Measurements from ENCODE around the gene DUOXA1.

Gene DUOXA1

DNA sequence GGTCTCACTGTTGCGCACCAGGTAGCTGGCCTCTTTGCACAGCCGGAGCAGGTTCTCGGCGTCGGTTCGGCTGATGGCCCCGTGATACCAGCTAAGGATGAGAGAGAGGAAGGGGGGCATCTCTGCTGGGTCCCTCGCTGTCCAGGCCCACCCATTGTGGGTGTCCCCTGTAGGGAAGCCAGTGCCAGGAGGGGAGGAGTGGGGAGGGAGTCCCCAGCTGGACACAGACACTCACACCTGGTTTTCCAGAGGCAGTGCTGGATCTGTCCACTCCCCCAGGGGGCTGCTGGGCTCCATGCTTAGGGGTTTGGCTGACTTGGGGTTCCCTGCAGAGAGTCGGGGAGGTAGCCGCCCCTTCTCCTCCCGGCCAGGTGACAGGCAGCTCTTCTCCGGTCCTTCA is 42.2 kb upstream of the DUOXA1 start:
- no peak overlapping the region for H3K4me2 ChIP-seq (ENCODE audit: low read length, poor library complexity, severe bottlenecking)
- peaks cover 5% of the 10 kb centered on the region for H3K4me1 ChIP-seq (ENCODE audit: control insufficient read depth, insufficient read depth, low read depth, low read length)
- H4K91ac ChIP-seq (ENCODE audit: low read length): no peak overlapping the region
- H3K18ac ChIP-seq (ENCODE audit: low read depth in 1 of 2, low read length in 2 of 2): no peak overlapping the region
- no peak overlapping the region for H2BK15ac ChIP-seq (ENCODE audit: low read depth, poor library complexity, severe bottlenecking)
- no peak overlapping the region for H3K4ac ChIP-seq (ENCODE audit: low read depth in 1 of 2, low read length in 2 of 2)
- H2AFZ ChIP-seq (ENCODE audit: low read depth, low read length): no peak overlapping the region
- no peak overlapping the region for H2AK5ac ChIP-seq (ENCODE audit: low read length, severe bottlenecking)
- no peak overlapping the region for H3K23ac ChIP-seq (ENCODE audit: low read length in 2 of 2)
- no peak overlapping the region for H2BK120ac ChIP-seq (ENCODE audit: low read depth, low read length)
- H3K79me1 ChIP-seq (replicated peaks; ENCODE audit: low read length, poor library complexity, severe bottlenecking): peaks cover 3% of the 10 kb centered on the region
- H3K9ac ChIP-seq (ENCODE audit: low read length): no peak overlapping the region
- H3K36me3 ChIP-seq (ENCODE audit: control insufficient read depth in 1 of 2, insufficient read depth in 2 of 2, low read depth in 1 of 2, low read length in 2 of 2): peaks cover 0 to 28% of the 10 kb centered on the region in 2 experiments
- H3K4me3 ChIP-seq (ENCODE audit: insufficient read depth in 1 of 2, low read depth in 1 of 2, low read length in 2 of 2): no peak overlapping the region
- 94% methylated on average over 12 of the region's 12 CpGs for WGBS
- H3K27ac ChIP-seq (ENCODE audit: low read length, poor library complexity, severe bottlenecking): no peak overlapping the region
- no peak overlapping the region for H2BK12ac ChIP-seq (ENCODE audit: low read length in 2 of 2)
- no peak overlapping the region for H2BK5ac ChIP-seq (ENCODE audit: low read depth, low read length, poor library complexity, severe bottlenecking)
- no peaks in the 10 kb centered on the region for H3K9me3 ChIP-seq (ENCODE audit: control insufficient read depth, low read length)
- H3K14ac ChIP-seq (ENCODE audit: low read length in 2 of 2): no peak overlapping the region
- no peak for DNase-seq
- H3K27me3 ChIP-seq (ENCODE audit: control insufficient read depth in 1 of 2, insufficient read depth in 1 of 2, low read length in 2 of 2): no peaks in the 10 kb centered on the region
- no peak overlapping the region for H4K8ac ChIP-seq (ENCODE audit: low read length)

GRCh38 chr15:45169608-45170480 is 40.2 kb upstream of the DUOXA1 start:
- peak overlapping the region in 1 of 2 experiments; percentile 46 for H3K23ac ChIP-seq (ENCODE audit: low read length in 2 of 2)
- no peak overlapping the region for H4K91ac ChIP-seq (ENCODE audit: low read length)
- H3K36me3 ChIP-seq (ENCODE audit: control insufficient read depth in 1 of 2, insufficient read depth in 2 of 2, low read depth in 1 of 2, low read length in 2 of 2): peaks cover 0 to 22% of the 10 kb centered on the region in 2 experiments
- no peak overlapping the region for H2BK5ac ChIP-seq (ENCODE audit: low read depth, low read length, poor library complexity, severe bottlenecking)
- no peak overlapping the region for H3K18ac ChIP-seq (ENCODE audit: low read depth in 1 of 2, low read length in 2 of 2)
- H2BK12ac ChIP-seq (ENCODE audit: low read length in 2 of 2): no peak overlapping the region
- 80% methylated on average over 4 of the region's 4 CpGs for WGBS
- H2AK5ac ChIP-seq (ENCODE audit: low read length, severe bottlenecking): no peak overlapping the region
- no peak overlapping the region for H3K4ac ChIP-seq (ENCODE audit: low read depth in 1 of 2, low read length in 2 of 2)
- H2BK15ac ChIP-seq (ENCODE audit: low read depth, poor library complexity, severe bottlenecking): no peak overlapping the region
- no peak for DNase-seq
- no peak overlapping the region for H3K9ac ChIP-seq (ENCODE audit: low read length)
- no peak overlapping the region for H3K14ac ChIP-seq (ENCODE audit: low read length in 2 of 2)
- no peak overlapping the region for H3K27ac ChIP-seq (ENCODE audit: low read length, poor library complexity, severe bottlenecking)
- H4K8ac ChIP-seq (ENCODE audit: low read length): peak overlapping the region; percentile 31
- H3K79me1 ChIP-seq (replicated peaks; ENCODE audit: low read length, poor library complexity, severe bottlenecking): peaks cover 8% of the 10 kb centered on the region
- no peak overlapping the region for H3K4me2 ChIP-seq (ENCODE audit: low read length, poor library complexity, severe bottlenecking)
- H3K27me3 ChIP-seq (ENCODE audit: control insufficient read depth in 1 of 2, insufficient read depth in 1 of 2, low read length in 2 of 2): no peaks in the 10 kb centered on the region
- H2BK120ac ChIP-seq (ENCODE audit: low read depth, low read length): no peak overlapping the region
- no peaks in the 10 kb centered on the region for H3K9me3 ChIP-seq (ENCODE audit: control insufficient read depth, low read length)
- peaks cover 13% of the 10 kb centered on the region for H3K4me1 ChIP-seq (ENCODE audit: control insufficient read depth, insufficient read depth, low read depth, low read length)
- no peak overlapping the region for H3K4me3 ChIP-seq (ENCODE audit: insufficient read depth in 1 of 2, low read depth in 1 of 2, low read length in 2 of 2)
- H2AFZ ChIP-seq (ENCODE audit: low read depth, low read length): no peak overlapping the region

DNA sequence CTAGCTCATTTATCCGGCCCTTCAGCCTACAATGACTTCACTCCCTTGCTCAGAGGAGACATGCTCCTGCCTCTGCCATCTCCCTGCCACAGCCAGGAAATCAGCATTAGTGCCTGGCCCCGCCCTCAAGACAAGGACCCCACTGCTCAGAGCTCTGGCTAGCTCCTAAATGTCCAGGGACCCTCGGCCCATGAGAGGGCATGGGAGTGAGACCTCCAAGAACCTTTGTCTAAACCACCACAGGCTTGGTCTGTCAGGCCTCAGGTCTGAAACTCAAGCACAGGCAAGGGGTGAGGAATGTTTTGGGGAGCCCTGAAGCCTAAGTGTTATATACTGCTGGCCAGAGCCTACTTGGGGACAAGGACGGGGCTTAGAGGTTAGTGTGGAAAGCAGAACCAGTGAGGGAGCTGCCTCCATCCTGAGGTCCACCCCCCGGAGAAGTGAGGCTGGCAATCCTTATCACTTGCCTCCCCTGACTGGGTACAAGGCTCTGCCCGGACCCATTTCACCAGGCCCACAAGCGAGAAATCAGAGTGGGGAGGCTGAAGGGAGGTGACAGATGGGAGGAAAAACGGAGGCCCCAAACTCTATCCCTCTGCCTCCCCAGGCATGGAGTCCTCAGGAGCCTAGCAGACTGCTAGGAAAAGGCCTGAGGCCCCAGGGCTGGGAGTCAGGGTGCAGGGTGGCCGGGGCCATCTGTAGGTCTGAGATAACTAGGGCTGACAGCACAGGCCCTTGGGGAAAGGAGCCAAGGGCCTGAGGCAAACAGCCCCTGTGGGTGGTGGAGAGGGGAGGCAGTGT is 39.3 kb upstream of the DUOXA1 start:
- Histone ChIP-seq H3K27ac (ENCODE audit: low read length, poor library complexity, severe bottlenecking) (no peak overlapping the region), H2AFZ (ENCODE audit: low read depth, low read length) (no peak overlapping the region)

DNA sequence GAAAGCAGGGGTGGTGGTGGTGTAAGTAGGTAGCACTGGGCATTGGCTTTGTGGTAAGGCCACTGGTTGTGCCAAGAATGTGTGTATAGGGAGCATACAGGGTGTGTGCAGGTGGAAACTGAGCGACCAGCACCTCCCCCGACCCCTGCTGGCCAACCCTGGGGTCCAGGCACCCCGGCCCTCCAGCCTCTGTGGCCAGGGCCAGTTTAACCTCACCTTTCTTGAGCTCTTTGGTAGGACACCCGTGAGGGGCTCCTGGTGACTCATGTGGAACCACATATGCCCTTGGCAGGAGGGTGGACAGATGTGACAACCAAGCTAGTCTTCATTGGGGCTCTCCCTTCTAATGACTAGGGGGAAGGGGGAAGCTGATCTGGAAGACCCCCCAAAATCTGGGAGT is 38.6 kb upstream of the DUOXA1 start:
- no peak overlapping the region for H2BK5ac ChIP-seq (ENCODE audit: low read depth, low read length, poor library complexity, severe bottlenecking)
- peaks cover 25% of the 10 kb centered on the region for H3K4me1 ChIP-seq (ENCODE audit: control insufficient read depth, insufficient read depth, low read depth, low read length)
- DNase-seq: no peak
- H4K91ac ChIP-seq (ENCODE audit: low read length): peak overlapping the region; percentile 31
- no peak overlapping the region for H3K4me2 ChIP-seq (ENCODE audit: low read length, poor library complexity, severe bottlenecking)
- H2AFZ ChIP-seq (ENCODE audit: low read depth, low read length): no peak overlapping the region
- H2AK5ac ChIP-seq (ENCODE audit: low read length, severe bottlenecking): no peak overlapping the region
- H2BK15ac ChIP-seq (ENCODE audit: low read depth, poor library complexity, severe bottlenecking): no peak overlapping the region
- no peak overlapping the region for H3K9ac ChIP-seq (ENCODE audit: low read length)
- H3K9me3 ChIP-seq (ENCODE audit: control insufficient read depth, low read length): no peaks in the 10 kb centered on the region
- H3K18ac ChIP-seq (ENCODE audit: low read depth in 1 of 2, low read length in 2 of 2): no peak overlapping the region
- H2BK12ac ChIP-seq (ENCODE audit: low read length in 2 of 2): peak overlapping the region in 1 of 2 experiments; percentile 11
- peaks cover 15% of the 10 kb centered on the region for H3K79me1 ChIP-seq (replicated peaks; ENCODE audit: low read length, poor library complexity, severe bottlenecking)
- H4K8ac ChIP-seq (ENCODE audit: low read length): no peak overlapping the region
- H3K4me3 ChIP-seq (ENCODE audit: insufficient read depth in 1 of 2, low read depth in 1 of 2, low read length in 2 of 2): no peak overlapping the region
- peaks cover 0 to 8% of the 10 kb centered on the region in 2 experiments for H3K36me3 ChIP-seq (ENCODE audit: control insufficient read depth in 1 of 2, insufficient read depth in 2 of 2, low read depth in 1 of 2, low read length in 2 of 2)
- no peaks in the 10 kb centered on the region for H3K27me3 ChIP-seq (ENCODE audit: control insufficient read depth in 1 of 2, insufficient read depth in 1 of 2, low read length in 2 of 2)
- H3K14ac ChIP-seq (ENCODE audit: low read length in 2 of 2): no peak overlapping the region
- H3K27ac ChIP-seq (ENCODE audit: low read length, poor library complexity, severe bottlenecking): no peak overlapping the region
- no peak overlapping the region for H3K23ac ChIP-seq (ENCODE audit: low read length in 2 of 2)
- no peak overlapping the region for H3K4ac ChIP-seq (ENCODE audit: low read depth in 1 of 2, low read length in 2 of 2)
- H2BK120ac ChIP-seq (ENCODE audit: low read depth, low read length): no peak overlapping the region
- WGBS: 94% methylated on average over 4 of the region's 4 CpGs

More for the DNA sequence above, 39.3 kb upstream of the DUOXA1 start:
- H3K4ac ChIP-seq (ENCODE audit: low read depth in 1 of 2, low read length in 2 of 2): no peak overlapping the region
- no peak overlapping the region for H3K18ac ChIP-seq (ENCODE audit: low read depth in 1 of 2, low read length in 2 of 2)
- H3K23ac ChIP-seq (ENCODE audit: low read length in 2 of 2): no peak overlapping the region
- H3K9ac ChIP-seq (ENCODE audit: low read length): no peak overlapping the region
- WGBS: 87% methylated on average over 6 of the region's 9 CpGs
- no peak overlapping the region for H2BK120ac ChIP-seq (ENCODE audit: low read depth, low read length)
- H2BK12ac ChIP-seq (ENCODE audit: low read length in 2 of 2): no peak overlapping the region
- H3K4me3 ChIP-seq (ENCODE audit: insufficient read depth in 1 of 2, low read depth in 1 of 2, low read length in 2 of 2): no peak overlapping the region
- H4K8ac ChIP-seq (ENCODE audit: low read length): no peak overlapping the region
- H3K79me1 ChIP-seq (replicated peaks; ENCODE audit: low read length, poor library complexity, severe bottlenecking): peaks cover 13% of the 10 kb centered on the region
- no peaks in the 10 kb centered on the region for H3K9me3 ChIP-seq (ENCODE audit: control insufficient read depth, low read length)
- H2BK5ac ChIP-seq (ENCODE audit: low read depth, low read length, poor library complexity, severe bottlenecking): no peak overlapping the region
- H2BK15ac ChIP-seq (ENCODE audit: low read depth, poor library complexity, severe bottlenecking): no peak overlapping the region
- no peak overlapping the region for H3K14ac ChIP-seq (ENCODE audit: low read length in 2 of 2)
- H4K91ac ChIP-seq (ENCODE audit: low read length): no peak overlapping the region
- DNase-seq: no peak
- H3K27me3 ChIP-seq (ENCODE audit: control insufficient read depth in 1 of 2, insufficient read depth in 1 of 2, low read length in 2 of 2): no peaks in the 10 kb centered on the region
- H3K4me2 ChIP-seq (ENCODE audit: low read length, poor library complexity, severe bottlenecking): no peak overlapping the region
- H3K36me3 ChIP-seq (ENCODE audit: control insufficient read depth in 1 of 2, insufficient read depth in 2 of 2, low read depth in 1 of 2, low read length in 2 of 2): peaks cover 0 to 15% of the 10 kb centered on the region in 2 experiments
- peaks cover 19% of the 10 kb centered on the region for H3K4me1 ChIP-seq (ENCODE audit: control insufficient read depth, insufficient read depth, low read depth, low read length)
- H2AK5ac ChIP-seq (ENCODE audit: low read length, severe bottlenecking): no peak overlapping the region

Data from mesenchymal stem cell (in vitro differentiated cells and primary cell).